Adrenal gland (tissue), 12 donors: Measurements from ENCODE around the gene PTCD1. TPM values are rescaled to one million over a fixed set of nuclear protein-coding genes. Genes with fewer than 3 reads are reported as not detected.

Source experiments
- DNase-seq, 7 donors: peaks; one replicate each; pipeline ENCODE4 v3.0.0-alpha.2; 2019 to 2020
- H3K27ac ChIP-seq, 5 donors: fragments of 200-600 bp; sonication (generic) in 4 of 5; 1 replicate in 3 of 5; 2 replicates in 2 of 5; pipeline versions ENCODE4 v1.5.1 to v1.8.0; 2016 to 2020; ENCODE audit warnings: mild to moderate bottlenecking in 1 of 5
- H3K27me3 ChIP-seq: fragments of 200-600 bp; 2 replicates; pipeline ENCODE4 v1.8.0; 2021
- H3K36me3 ChIP-seq, 2 donors: fragments of 200-600 bp; replicated peaks in 1 of 2; 1 replicate in 1 of 2; 2 replicates in 1 of 2; pipeline versions ENCODE4 v1.5.1 to v1.8.0; 2018 to 2022
- H3K4me1 ChIP-seq, 2 donors: fragments of 200-600 bp; replicated peaks in 1 of 2; 1 replicate in 1 of 2; 2 replicates in 1 of 2; pipeline versions ENCODE4 v1.5.1 to v1.8.0; 2018 to 2021
- H3K4me3 ChIP-seq, 4 donors: fragments of 200-600 bp; sonication (generic) in 3 of 4; one replicate each; pipeline ENCODE4 v1.5.1; 2016 to 2018
- H3K9me3 ChIP-seq, 3 donors: fragments of 200-600 bp; sonication (generic) in 1 of 3; replicated peaks in 1 of 3; 1 replicate in 2 of 3; 2 replicates in 1 of 3; pipeline versions ENCODE4 v1.5.1 to v1.8.0; 2016 to 2021
- CTCF ChIP-seq, 6 experiments: fragments of 450-650 bp in 4 of 6; fragments of 200-600 bp in 2 of 6; sonication (generic) in 1 of 6; IDR thresholded peaks; 1 replicate in 5 of 6; 2 replicates in 1 of 6; pipeline versions ENCODE4 v1.5.1 to v1.8.0; 2016 to 2021; ENCODE audit warnings: antibody characterized with exemption in 6 of 6, mild to moderate bottlenecking in 2 of 6, moderate library complexity in 1 of 6
- POLR2A ChIP-seq, 2 donors: fragments of 450-650 bp; IDR thresholded peaks; one replicate each; pipeline ENCODE4 v1.6.1; 2017; ENCODE audit warnings: antibody characterized with exemption in 2 of 2, mild to moderate bottlenecking in 2 of 2, moderate library complexity in 1 of 2
- WGBS, 4 donors: extraction: QIAGEN DNeasy Blood & Tissue Kit in 2 of 4; methylation state at CpG; one replicate each; pipeline versions ENCODE4 v1.1.5 to v1.1.7; 2013 to 2017; 5-methylcytosine and 5-hydroxymethylcytosine counted together
- intact Hi-C, 2 donors: fragments of 100-400 bp; cut with DNase I; formaldehyde crosslinking; loops; one replicate each; pipeline versions ENCODE4 v1.14.1 to v1.15.0; 2022 to 2023
- polyA plus RNA-seq, 3 donors: library from polyadenylated mRNA; stranded (reverse); fragments of 200-250 nt in 2 of 3; fragments of 350-450 nt in 1 of 3; fragmentation: Illumina TruSeq in 1 of 3; extraction: RNeasy Lipid Tissue Mini Kit (QIAGEN cat#74804) in 1 of 3; gene quantifications; one replicate each; pipeline ENCODE4 v1.2.3, GENCODE V29; 2013 to 2014
- total RNA-seq, 9 donors: library from RNA; depleted of rRNA in 4 of 9; stranded (reverse); fragments of >200 nt in 4 of 9; fragments of 120-200 nt in 1 of 9; fragmentation: NEBNext Ultra II Directional in 1 of 9; extraction: Animal tissue kit (Norgen Biotek cat#: 25700) in 1 of 9; gene quantifications; one replicate each; pipeline versions ENCODE4 v1.1.0 to v1.2.4, GENCODE V29; 2013 to 2023
- donor health status: healthy with polysubstance abuse.
- donor health status: Bipolar disorder and iron deficiency.
- donor health status: DM: yes; HTN: yes; CAD: no.
- donor health status: DM: no; HTN: no; CAD: no.
- donor health status: DM: no; HTN: no; CAD: no.
- donor health status: DM: yes; HTN: yes; CAD: no.

The PTCD1 gene
- total and polyA plus RNA-seq, 12 donors: 2.5 to 9.2 (median 6.0) TPM

GRCh38 chr7:99478464-99479440, 40.2 kb upstream of the PTCD1 start:
- no peak for DNase-seq
- no peaks in the 10 kb centered on the region for H3K27me3 ChIP-seq
- H3K4me3 ChIP-seq: no peak overlapping the region
- TF ChIP-seq CTCF (IDR thresholded peaks at IDR 0.05) (no peak), POLR2A (IDR thresholded peaks at IDR 0.05) (no peak)
- H3K36me3 ChIP-seq: peaks cover 0 to 6% of the 10 kb centered on the region in 2 donors
- H3K27ac ChIP-seq: peak overlapping the region in 1 of 5 donors; percentile 22
- WGBS, 4 donors: 72 to 92% (median 74%) methylated on average over 13 to 15 of the region's 15 CpGs
- intact Hi-C loops: no loop called here
- H3K4me1 ChIP-seq: peaks cover 0 to 2% of the 10 kb centered on the region in 2 donors
- H3K9me3 ChIP-seq: no peaks in the 10 kb centered on the region

- Histone ChIP-seq H3K36me3 (peaks cover 0 to 6% of the 10 kb centered on the region in 2 donors), H3K27ac (no peak overlapping the region), H3K4me3 (no peak overlapping the region), H3K27me3 (no peaks in the 10 kb centered on the region), H3K9me3 (no peaks in the 10 kb centered on the region), H3K4me1 (peaks cover 0 to 14% of the 10 kb centered on the region in 2 donors)
- DNase-seq: no peak
- no peak for TF ChIP-seq CTCF (IDR thresholded peaks at IDR 0.05)
- no peak for TF ChIP-seq POLR2A (IDR thresholded peaks at IDR 0.05)
- WGBS, 4 donors: 80 to 84% (median 81%) methylated on average over 5 of the region's 5 CpGs
- intact Hi-C loops: no loop called here
These were observed 37.5 kb upstream of the PTCD1 start for GRCh38 chr7:99476107-99476506.

- Histone ChIP-seq H3K4me3 (peak overlapping the region in 3 of 4 donors; percentile 46 to 75 (median 57)), H3K27ac (peak overlapping the region in 3 of 5 donors; percentile 76 to 89 (median 88)), H3K9me3 (no peaks in the 10 kb centered on the region), H3K27me3 (no peaks in the 10 kb centered on the region), H3K36me3 (no peaks in the 10 kb centered on the region), H3K4me1 (peaks cover 0 to 14% of the 10 kb centered on the region in 2 donors)
- TF ChIP-seq CTCF (IDR thresholded peaks at IDR 0.05) (no peak), POLR2A (IDR thresholded peaks at IDR 0.05) (no peak)
- peak in 2 of 7 donors; percentile 38 to 50 for DNase-seq
- intact Hi-C loops: no loop called here
- 0 to 3% (median 1%) methylated on average over 6 to 7 of the region's 7 CpGs for WGBS, 4 donors
These were observed 34.7 kb upstream of the PTCD1 start for GRCh38 chr7:99473315-99473596.

GRCh38 chr7:99472561-99473314, 34.1 kb upstream of the PTCD1 start, which contains the start of gene ZNF789:
TSS of gene ZNF789 (plus strand) at chr7:99472890. CDS start at chr7:99476457, 3,567 bp downstream.
- TF ChIP-seq CTCF (IDR thresholded peaks at IDR 0.05): no peak
- peak in 1 of 2 donors; percentile 77 for TF ChIP-seq POLR2A (IDR thresholded peaks at IDR 0.05)
- peak; percentile 97 to 99 (median 99) for DNase-seq
- Histone ChIP-seq H3K27me3 (no peaks in the 10 kb centered on the region), H3K4me1 (peaks cover 0 to 14% of the 10 kb centered on the region in 2 donors), H3K4me3 (peak within 1 kb of the TSS; percentile 46 to 75 (median 54)), H3K27ac (peak within 1 kb of the TSS; percentile 72 to 89 (median 81)), H3K36me3 (no peaks in the 10 kb centered on the region), H3K9me3 (no peaks in the 10 kb centered on the region)
- WGBS, 4 donors: 0 to 1% (median 1%) methylated on average over 28 to 56 of the region's 56 CpGs
- intact Hi-C loops: no loop called here
